HCT116 (cell line): ENCODE data around the gene DIS3L2. TPM values are rescaled to one million over a fixed set of nuclear protein-coding genes. Genes with fewer than 3 reads are reported as not detected.

Experiments
- ATAC-seq: fragments of 200-7000 bp; cut with Tn5 transposase; 2 replicates; pipeline ENCODE4 v1.9.1; 2020; ENCODE audit warnings: mild to moderate bottlenecking, moderate library complexity
- BruUV-seq: library from RNA; stranded (reverse); fragments of 400-500 nt; replicated peaks from 2 replicates; lab custom pipeline; 2021; lab: Mats Ljungman, UMichigan
- CTCF ChIA-PET: fragments of 300-600 bp; sonication (Branson Sonifier 250); formaldehyde crosslinking; loops from one replicate; lab custom pipeline; 2021; ENCODE audit warnings: antibody characterized with exemption; lab: Charles Lee
- POLR2A ChIA-PET: fragments of 300-600, 350-600 bp; sonication (Branson Sonifier 250); formaldehyde crosslinking; loops from one replicate; lab custom pipeline; 2021; ENCODE audit warnings: antibody characterized with exemption; lab: Charles Lee
- RAD21 ChIA-PET, 2 experiments: fragments of 300-600 bp; sonication (Branson Sonifier 250); formaldehyde crosslinking; loops; one replicate each; lab custom pipeline; 2023; ENCODE audit warnings: low total read pairs in 2 of 2; ENCODE audit not compliant: uncharacterized antibody in 2 of 2, unreplicated experiment in 2 of 2, low non-redundant PET in 1 of 2; lab: Charles Lee
- DNase-seq: peaks from one replicate; pipeline ENCODE4 v3.0.0-alpha.2; 2010; ENCODE audit warnings: low read depth, low spot score
- H2AFZ ChIP-seq: fragments of 200-600 bp; shearing (Covaris generic), sonication (generic); 2 replicates; pipeline ENCODE4 v1.6.1; 2017; ENCODE audit warnings: low read depth, mixed run types, mixed read lengths, antibody characterized with exemption, low read length; ENCODE audit not compliant: poor library complexity, severe bottlenecking
- H3K27ac ChIP-seq: 2 replicates; pipeline ENCODE4 v1.5.1; 2012; ENCODE audit warnings: low read depth, low read length
- H3K27me3 ChIP-seq: fragments of 200-600 bp; sonication (generic); 2 replicates; pipeline ENCODE4 v1.6.1; 2016; ENCODE audit warnings: mixed run types, low read length, mixed read lengths; ENCODE audit not compliant: insufficient read depth
- H3K36me3 ChIP-seq, 2 experiments: fragments of 200-500 bp in 1 of 2; fragments of 200-600 bp in 1 of 2; sonication (Bioruptor generic) in 1 of 2; sonication (generic) in 1 of 2; 2 replicates each; pipeline versions ENCODE4 v1.5.1 to v1.6.1; 2014 to 2016; ENCODE audit warnings: low read length in 2 of 2, inconsistent platforms in 1 of 2, mixed read lengths in 1 of 2, mixed run types in 1 of 2; ENCODE audit not compliant: insufficient read depth in 2 of 2, control insufficient read depth in 1 of 2
- H3K4me1 ChIP-seq, 2 experiments: fragments of 200-600 bp in 1 of 2; sonication (generic) in 1 of 2; 2 replicates each; pipeline versions ENCODE4 v1.5.1 to v1.6.1; 2012 to 2017; ENCODE audit warnings: low read length in 2 of 2, inconsistent platforms in 1 of 2, mild to moderate bottlenecking in 1 of 2, mixed read lengths in 1 of 2, mixed run types in 1 of 2, moderate library complexity in 1 of 2; ENCODE audit not compliant: insufficient read depth in 2 of 2, control insufficient read depth in 1 of 2
- H3K4me2 ChIP-seq: fragments of 200-600 bp; sonication (generic); 2 replicates; pipeline ENCODE4 v1.6.1; 2017; ENCODE audit warnings: mixed run types, low read length, mixed read lengths
- H3K4me3 ChIP-seq, 2 experiments: fragments of 200-600 bp in 1 of 2; sonication (generic) in 1 of 2; replicated peaks in 1 of 2; 2 replicates each; pipeline ENCODE4 v1.5.1; 2011 to 2016; ENCODE audit warnings: low read length in 2 of 2, control low read depth in 1 of 2, low read depth in 1 of 2, mild to moderate bottlenecking in 1 of 2, mixed read lengths in 1 of 2, mixed run types in 1 of 2
- H3K79me2 ChIP-seq: fragments of 200-600 bp; sonication (generic); 2 replicates; pipeline ENCODE4 v1.6.1; 2017; ENCODE audit warnings: mild to moderate bottlenecking, mixed run types, low read length, moderate library complexity, mixed read lengths; ENCODE audit not compliant: insufficient read depth
- H3K9ac ChIP-seq: fragments of 200-600 bp; sonication (generic); 2 replicates; pipeline ENCODE4 v1.6.1; 2016; ENCODE audit warnings: low read length, mixed read lengths
- H3K9me2 ChIP-seq: fragments of 200-600 bp; sonication (generic), shearing (Covaris generic); 2 replicates; pipeline ENCODE4 v1.6.1; 2017; ENCODE audit warnings: mixed run types, mild to moderate bottlenecking, moderate library complexity; ENCODE audit not compliant: insufficient read depth
- H3K9me3 ChIP-seq, 2 experiments: fragments of 200-500 bp in 1 of 2; fragments of 200-600 bp in 1 of 2; sonication (Bioruptor generic) in 1 of 2; sonication (generic) in 1 of 2; 2 replicates each; pipeline ENCODE4 v1.6.1; 2014 to 2017; ENCODE audit warnings: low read length in 2 of 2, mixed read lengths in 2 of 2, inconsistent platforms in 1 of 2, low read depth in 1 of 2, mild to moderate bottlenecking in 1 of 2, mixed run types in 1 of 2, moderate library complexity in 1 of 2; ENCODE audit not compliant: control insufficient read depth in 1 of 2, insufficient read depth in 1 of 2
- H4K20me1 ChIP-seq: fragments of 200-600 bp; sonication (generic), shearing (Covaris generic); 2 replicates; pipeline ENCODE4 v1.6.1; 2017; ENCODE audit warnings: mixed run types, mild to moderate bottlenecking, moderate library complexity; ENCODE audit not compliant: insufficient read depth
- ATF3 ChIP-seq: IDR thresholded peaks from 2 replicates; pipeline ENCODE4 v1.6.1; 2012
- EZH2 ChIP-seq: fragments of 200-600 bp; sonication (generic); IDR thresholded peaks from 2 replicates; pipeline ENCODE4 v1.6.1; 2017; ENCODE audit warnings: antibody characterized with exemption, mixed run types
- EZH2phosphoT487 ChIP-seq: fragments of 200-600 bp; IDR thresholded peaks from 2 replicates; pipeline ENCODE4 v1.6.1; 2018; ENCODE audit warnings: antibody characterized with exemption, borderline replicate concordance
- JUND ChIP-seq: IDR thresholded peaks from 2 replicates; pipeline ENCODE4 v1.6.1; 2012
- MAX ChIP-seq: IDR thresholded peaks from 2 replicates; pipeline ENCODE4 v1.6.1; 2012
- POLR2A ChIP-seq: IDR thresholded peaks from 2 replicates; pipeline ENCODE4 v1.7.0; 2011; ENCODE audit warnings: borderline replicate concordance; ENCODE audit not compliant: insufficient read depth, insufficient read length; ENCODE audit errors: extremely low read depth
- POLR2AphosphoS5 ChIP-seq: IDR thresholded peaks from 2 replicates; pipeline ENCODE4 v1.6.1; 2011; ENCODE audit warnings: mild to moderate bottlenecking, low read depth, low read length, moderate library complexity
- RAD21 ChIP-seq: IDR thresholded peaks from 2 replicates; pipeline ENCODE4 v1.6.1; 2012; ENCODE audit warnings: low read depth, mild to moderate bottlenecking
- SP1 ChIP-seq: IDR thresholded peaks from 2 replicates; pipeline ENCODE4 v1.6.1; 2012; ENCODE audit warnings: low read depth
- SRF ChIP-seq: IDR thresholded peaks from 2 replicates; pipeline ENCODE4 v1.6.1; 2012; ENCODE audit warnings: low read depth
- TCF7L2 ChIP-seq: IDR thresholded peaks from 2 replicates; pipeline ENCODE4 v1.7.0; 2011; ENCODE audit warnings: borderline replicate concordance, inconsistent platforms; ENCODE audit not compliant: insufficient read depth, insufficient read length; ENCODE audit errors: extremely low read depth
- YY1 ChIP-seq: IDR thresholded peaks from 2 replicates; pipeline ENCODE4 v1.6.1; 2011; ENCODE audit warnings: low read length, low read depth, moderate library complexity, mild to moderate bottlenecking; ENCODE audit not compliant: insufficient replicate concordance; ENCODE audit errors: extremely low read depth
- intact Hi-C: fragments of 100-400 bp; cut with micrococcal nuclease; formaldehyde crosslinking; loops from 2 replicates; pipeline ENCODE4 v1.10.0; 2022
- total RNA-seq: library from RNA; stranded (reverse); gene quantifications from one replicate; pipeline ENCODE4 v1.2.1, GENCODE V29; 2021; ENCODE audit not compliant: unreplicated experiment

Gene DIS3L2
- total RNA-seq, 1 experiment from 2014 or later, result 42.5 TPM

GRCh38 chr2:231932985-231933915 lies 28.3 kb upstream of the DIS3L2 start:
- Histone ChIP-seq H3K4me2 (no peak overlapping the region), H3K79me2 (no peaks in the 10 kb centered on the region), H2AFZ (no peak overlapping the region), H3K9me2 (no peaks in the 10 kb centered on the region), H3K4me1 (no peaks in the 10 kb centered on the region), H3K27me3 (no peaks in the 10 kb centered on the region), H3K36me3 (no peaks in the 10 kb centered on the region), H3K9ac (no peak overlapping the region), H3K9me3 (no peaks in the 10 kb centered on the region), H3K4me3 (no peak overlapping the region), H4K20me1 (no peaks in the 10 kb centered on the region), H3K27ac (no peak overlapping the region)
- intact Hi-C loops, result no loop called here
- POLR2A ChIA-PET, result no interaction called here
- no TSS peak for BruUV-seq
- DNase-seq (no peak), ATAC-seq (no peak)
- CTCF ChIA-PET, result no interaction called here
- TF ChIP-seq EZH2, result no peak
- TF ChIP-seq JUND, result no peak
- no peak for TF ChIP-seq ATF3
- no peak for TF ChIP-seq SP1
- no peak for TF ChIP-seq YY1
- no peak for TF ChIP-seq POLR2AphosphoS5
- no peak for TF ChIP-seq SRF
- TF ChIP-seq RAD21, result no peak
- TF ChIP-seq TCF7L2, result no peak
- TF ChIP-seq POLR2A, result no peak
- no peak for TF ChIP-seq EZH2phosphoT487
- TF ChIP-seq MAX, result no peak
- RAD21 ChIA-PET, result no interaction called here
